GM23338 (cell line): Measurements from ENCODE around the gene UGCG. TPM values are rescaled to one million over a fixed set of nuclear protein-coding genes. Genes with fewer than 3 reads are reported as not detected.
A peak's percentile ranks its signal among the peaks of the same experiment; 100 is the strongest.

Experiments
- ATAC-seq: fragments of 200-7000 bp; cut with Tn5 transposase; 3 replicates; pipeline ENCODE4 v1.9.1; 2020
- DNase-seq: peaks from one replicate; pipeline ENCODE4 v3.0.0-alpha.2; 2015; ENCODE audit warnings: low spot score
- H2AFZ ChIP-seq: fragments of 200-600 bp; sonication (generic); 2 replicates; pipeline ENCODE4 v1.8.0; 2016; ENCODE audit warnings: antibody characterized with exemption, mild to moderate bottlenecking, moderate library complexity
- H3F3A ChIP-seq: fragments of 200-600 bp; sonication (generic); replicated peaks from 2 replicates; pipeline ENCODE4 v1.8.0; 2017; ENCODE audit warnings: antibody characterized with exemption, mixed run types, low read depth
- H3K27ac ChIP-seq: fragments of 200-600 bp; sonication (generic); 2 replicates; pipeline ENCODE4 v1.6.1; 2016; ENCODE audit warnings: low read depth
- H3K27me3 ChIP-seq: fragments of 200-600 bp; sonication (generic); 2 replicates; pipeline ENCODE4 v1.8.0; 2016; ENCODE audit warnings: mild to moderate bottlenecking, mixed run types, moderate library complexity; ENCODE audit not compliant: insufficient read depth
- H3K36me3 ChIP-seq: fragments of 200-600 bp; sonication (generic); 2 replicates; pipeline ENCODE4 v1.8.0; 2016; ENCODE audit warnings: mild to moderate bottlenecking; ENCODE audit not compliant: insufficient read depth
- H3K4me1 ChIP-seq: fragments of 200-600 bp; sonication (generic); 2 replicates; pipeline ENCODE4 v1.8.0; 2016; ENCODE audit warnings: mild to moderate bottlenecking, moderate library complexity; ENCODE audit not compliant: insufficient read depth
- H3K4me2 ChIP-seq: fragments of 200-600 bp; sonication (generic); 2 replicates; pipeline ENCODE4 v1.7.1; 2017; ENCODE audit warnings: mixed run types
- H3K4me3 ChIP-seq: fragments of 200-600 bp; sonication (generic); 2 replicates; pipeline ENCODE4 v1.6.1; 2016; ENCODE audit warnings: mixed run types
- H3K79me2 ChIP-seq: fragments of 200-600 bp; sonication (generic); replicated peaks from 2 replicates; pipeline ENCODE4 v1.8.0; 2017; ENCODE audit warnings: mild to moderate bottlenecking; ENCODE audit not compliant: insufficient read depth
- H3K9me2 ChIP-seq: fragments of 200-600 bp; sonication (generic); 2 replicates; pipeline ENCODE4 v1.8.0; 2017; ENCODE audit not compliant: insufficient read depth
- H4K20me1 ChIP-seq: fragments of 200-600 bp; sonication (generic); replicated peaks from 2 replicates; pipeline ENCODE4 v1.8.0; 2017; ENCODE audit warnings: mild to moderate bottlenecking; ENCODE audit not compliant: insufficient read depth
- H3K27ac Mint-ChIP-seq: 2 replicates; pipeline ENCODE4 v1.8.0; 2020; ENCODE audit warnings: inconsistent platforms, mild to moderate bottlenecking, moderate library complexity, mixed read lengths
- H3K27me3 Mint-ChIP-seq: 3 replicates; pipeline ENCODE4 v1.8.0; 2022; ENCODE audit warnings: low read depth, mild to moderate bottlenecking, moderate library complexity, mixed read lengths, inconsistent platforms; ENCODE audit not compliant: insufficient read depth, poor library complexity
- H3K36me3 Mint-ChIP-seq: 3 replicates; pipeline ENCODE4 v1.8.0; 2021; ENCODE audit warnings: low read depth, mild to moderate bottlenecking, inconsistent platforms, moderate library complexity, mixed read lengths
- H3K4me1 Mint-ChIP-seq: 3 replicates; pipeline ENCODE4 v1.8.0; 2020; ENCODE audit warnings: mild to moderate bottlenecking, inconsistent platforms, mixed read lengths
- H3K4me3 Mint-ChIP-seq: 3 replicates; pipeline ENCODE4 v1.8.0; 2021; ENCODE audit warnings: moderate library complexity, mild to moderate bottlenecking, inconsistent platforms, mixed read lengths
- H3K9me3 Mint-ChIP-seq: 3 replicates; pipeline ENCODE4 v1.8.0; 2020; ENCODE audit warnings: moderate library complexity, mild to moderate bottlenecking, inconsistent platforms, mixed read lengths
- CREB1 ChIP-seq: fragments of 250-450 bp; sonication (Bioruptor Pico); IDR thresholded peaks from 2 replicates; pipeline ENCODE4 v1.5.0; 2020; ENCODE audit warnings: low read depth, mild to moderate bottlenecking, moderate library complexity
- ETS1 ChIP-seq: IDR thresholded peaks from 2 replicates; pipeline ENCODE4 v1.6.1; 2016; ENCODE audit warnings: antibody characterized with exemption
- EZH2 ChIP-seq: fragments of 200-600 bp; sonication (generic); IDR thresholded peaks from one replicate; pipeline ENCODE4 v1.8.0; 2017; ENCODE audit warnings: antibody characterized with exemption, mild to moderate bottlenecking, low read depth; ENCODE audit not compliant: unreplicated experiment
- EZH2phosphoT487 ChIP-seq: fragments of 200-600 bp; sonication (generic); IDR thresholded peaks from one replicate; pipeline ENCODE4 v1.8.1; 2018; ENCODE audit warnings: antibody characterized with exemption; ENCODE audit not compliant: unreplicated experiment
- NANOG ChIP-seq: IDR thresholded peaks from 2 replicates; pipeline ENCODE4 v1.6.1; 2016; ENCODE audit warnings: antibody characterized with exemption, borderline replicate concordance
- POLR2AphosphoS5 ChIP-seq: IDR thresholded peaks from 2 replicates; pipeline ENCODE4 v1.6.1; 2016; ENCODE audit warnings: antibody characterized with exemption, low read depth
- REST ChIP-seq: IDR thresholded peaks from one replicate; pipeline ENCODE4 v1.6.1; 2018; ENCODE audit warnings: antibody characterized with exemption; ENCODE audit not compliant: unreplicated experiment
- STAT1 ChIP-seq: IDR thresholded peaks from one replicate; pipeline ENCODE4 v1.6.1; 2016; ENCODE audit warnings: antibody characterized with exemption; ENCODE audit not compliant: unreplicated experiment
- polyA plus RNA-seq: library from polyadenylated mRNA; unstranded; fragments of >200 nt; fragmentation: Nextera tagmentation; extraction: Ambion mirVana; gene quantifications from 2 replicates; pipeline ENCODE4 v1.2.1, GENCODE V29; 2016
- total RNA-seq: library from RNA; depleted of rRNA; stranded (reverse); fragments of >200 nt; shearing (Covaris generic); gene quantifications from 2 replicates; pipeline ENCODE4 v1.2.3, GENCODE V29; 2014
- TF ChIP-seq, protein P1 (sequence below): fragments of 250-450 bp; sonication (Bioruptor Pico); IDR thresholded peaks from 2 replicates; pipeline ENCODE4 v1.5.0; 2020; ENCODE audit warnings: mild to moderate bottlenecking, moderate library complexity

The UGCG gene
- total and polyA plus RNA-seq, 2 experiments from 2014 or later: 30.4 to 44.9 TPM

DNA sequence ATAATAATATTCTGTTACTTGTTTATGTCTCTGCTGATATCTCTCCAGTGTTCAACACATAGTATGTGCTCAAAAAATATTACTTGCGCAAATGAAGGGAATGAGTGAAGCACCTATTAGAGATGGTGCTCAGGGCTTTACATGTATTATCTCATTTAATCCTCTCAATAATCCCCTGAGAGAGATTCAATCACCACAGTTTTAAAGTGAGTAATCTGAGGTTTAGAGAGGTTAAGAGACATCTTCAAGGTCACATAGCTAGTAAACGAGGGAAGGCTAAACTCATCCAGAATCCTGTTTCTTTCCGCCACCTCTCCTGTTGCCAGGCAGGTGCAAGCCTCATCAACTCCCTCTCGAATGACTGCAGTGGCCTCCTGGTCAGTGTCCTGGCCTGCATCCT, 82.0 kb downstream of the UGCG start (continued):
- TF ChIP-seq REST (no peak), CREB1 (no peak), POLR2AphosphoS5 (no peak)

GRCh38 chr9:111979561-111979960, 82.9 kb downstream of the UGCG start:
- no peaks in the 10 kb centered on the region for H3K9me3 Mint-ChIP-seq
- Histone ChIP-seq H3K4me3 (no peak overlapping the region), H3K4me1 (no peaks in the 10 kb centered on the region), H3K4me2 (no peak overlapping the region), H3K9me2 (no peaks in the 10 kb centered on the region), H2AFZ (no peak overlapping the region), H4K20me1 (no peaks in the 10 kb centered on the region), H3K79me2 (no peaks in the 10 kb centered on the region), H3K27me3 (no peaks in the 10 kb centered on the region), H3K36me3 (no peaks in the 10 kb centered on the region), H3K27ac (no peak overlapping the region), H3F3A (no peaks in the 10 kb centered on the region)
- H3K36me3 Mint-ChIP-seq: no peaks in the 10 kb centered on the region
- H3K27ac Mint-ChIP-seq: no peak overlapping the region
- no peak for ATAC-seq
- DNase-seq: peak; percentile 15
- H3K4me3 Mint-ChIP-seq: no peak overlapping the region
- H3K4me1 Mint-ChIP-seq: no peaks in the 10 kb centered on the region
- TF ChIP-seq EZH2: no peak
- no peaks in the 10 kb centered on the region for H3K27me3 Mint-ChIP-seq

GRCh38 chr9:111980398-111980797, 83.8 kb downstream of the UGCG start:
- H3K36me3 ChIP-seq: no peaks in the 10 kb centered on the region
- no peak overlapping the region for H2AFZ ChIP-seq
- Mint-ChIP-seq H3K9me3 (no peaks in the 10 kb centered on the region), H3K27ac (no peak overlapping the region), H3K27me3 (peaks cover 3% of the 10 kb centered on the region), H3K4me1 (no peaks in the 10 kb centered on the region), H3K4me3 (no peak overlapping the region), H3K36me3 (no peaks in the 10 kb centered on the region; the same call in 2 of the 3 replicates)
- no peaks in the 10 kb centered on the region for H3K79me2 ChIP-seq
- H3K4me2 ChIP-seq: no peak overlapping the region
- H3K27ac ChIP-seq: no peak overlapping the region
- H4K20me1 ChIP-seq: no peaks in the 10 kb centered on the region
- no peaks in the 10 kb centered on the region for H3K9me2 ChIP-seq
- no peak for DNase-seq
- H3F3A ChIP-seq: no peaks in the 10 kb centered on the region
- no peaks in the 10 kb centered on the region for H3K4me1 ChIP-seq
- ATAC-seq: no peak
- H3K27me3 ChIP-seq: no peaks in the 10 kb centered on the region
- no peak overlapping the region for H3K4me3 ChIP-seq
- TF ChIP-seq NANOG (no peak), EZH2phosphoT487 (no peak), STAT1 (no peak), ETS1 (no peak), EZH2 (no peak)
- TF ChIP-seq, protein P1, sequence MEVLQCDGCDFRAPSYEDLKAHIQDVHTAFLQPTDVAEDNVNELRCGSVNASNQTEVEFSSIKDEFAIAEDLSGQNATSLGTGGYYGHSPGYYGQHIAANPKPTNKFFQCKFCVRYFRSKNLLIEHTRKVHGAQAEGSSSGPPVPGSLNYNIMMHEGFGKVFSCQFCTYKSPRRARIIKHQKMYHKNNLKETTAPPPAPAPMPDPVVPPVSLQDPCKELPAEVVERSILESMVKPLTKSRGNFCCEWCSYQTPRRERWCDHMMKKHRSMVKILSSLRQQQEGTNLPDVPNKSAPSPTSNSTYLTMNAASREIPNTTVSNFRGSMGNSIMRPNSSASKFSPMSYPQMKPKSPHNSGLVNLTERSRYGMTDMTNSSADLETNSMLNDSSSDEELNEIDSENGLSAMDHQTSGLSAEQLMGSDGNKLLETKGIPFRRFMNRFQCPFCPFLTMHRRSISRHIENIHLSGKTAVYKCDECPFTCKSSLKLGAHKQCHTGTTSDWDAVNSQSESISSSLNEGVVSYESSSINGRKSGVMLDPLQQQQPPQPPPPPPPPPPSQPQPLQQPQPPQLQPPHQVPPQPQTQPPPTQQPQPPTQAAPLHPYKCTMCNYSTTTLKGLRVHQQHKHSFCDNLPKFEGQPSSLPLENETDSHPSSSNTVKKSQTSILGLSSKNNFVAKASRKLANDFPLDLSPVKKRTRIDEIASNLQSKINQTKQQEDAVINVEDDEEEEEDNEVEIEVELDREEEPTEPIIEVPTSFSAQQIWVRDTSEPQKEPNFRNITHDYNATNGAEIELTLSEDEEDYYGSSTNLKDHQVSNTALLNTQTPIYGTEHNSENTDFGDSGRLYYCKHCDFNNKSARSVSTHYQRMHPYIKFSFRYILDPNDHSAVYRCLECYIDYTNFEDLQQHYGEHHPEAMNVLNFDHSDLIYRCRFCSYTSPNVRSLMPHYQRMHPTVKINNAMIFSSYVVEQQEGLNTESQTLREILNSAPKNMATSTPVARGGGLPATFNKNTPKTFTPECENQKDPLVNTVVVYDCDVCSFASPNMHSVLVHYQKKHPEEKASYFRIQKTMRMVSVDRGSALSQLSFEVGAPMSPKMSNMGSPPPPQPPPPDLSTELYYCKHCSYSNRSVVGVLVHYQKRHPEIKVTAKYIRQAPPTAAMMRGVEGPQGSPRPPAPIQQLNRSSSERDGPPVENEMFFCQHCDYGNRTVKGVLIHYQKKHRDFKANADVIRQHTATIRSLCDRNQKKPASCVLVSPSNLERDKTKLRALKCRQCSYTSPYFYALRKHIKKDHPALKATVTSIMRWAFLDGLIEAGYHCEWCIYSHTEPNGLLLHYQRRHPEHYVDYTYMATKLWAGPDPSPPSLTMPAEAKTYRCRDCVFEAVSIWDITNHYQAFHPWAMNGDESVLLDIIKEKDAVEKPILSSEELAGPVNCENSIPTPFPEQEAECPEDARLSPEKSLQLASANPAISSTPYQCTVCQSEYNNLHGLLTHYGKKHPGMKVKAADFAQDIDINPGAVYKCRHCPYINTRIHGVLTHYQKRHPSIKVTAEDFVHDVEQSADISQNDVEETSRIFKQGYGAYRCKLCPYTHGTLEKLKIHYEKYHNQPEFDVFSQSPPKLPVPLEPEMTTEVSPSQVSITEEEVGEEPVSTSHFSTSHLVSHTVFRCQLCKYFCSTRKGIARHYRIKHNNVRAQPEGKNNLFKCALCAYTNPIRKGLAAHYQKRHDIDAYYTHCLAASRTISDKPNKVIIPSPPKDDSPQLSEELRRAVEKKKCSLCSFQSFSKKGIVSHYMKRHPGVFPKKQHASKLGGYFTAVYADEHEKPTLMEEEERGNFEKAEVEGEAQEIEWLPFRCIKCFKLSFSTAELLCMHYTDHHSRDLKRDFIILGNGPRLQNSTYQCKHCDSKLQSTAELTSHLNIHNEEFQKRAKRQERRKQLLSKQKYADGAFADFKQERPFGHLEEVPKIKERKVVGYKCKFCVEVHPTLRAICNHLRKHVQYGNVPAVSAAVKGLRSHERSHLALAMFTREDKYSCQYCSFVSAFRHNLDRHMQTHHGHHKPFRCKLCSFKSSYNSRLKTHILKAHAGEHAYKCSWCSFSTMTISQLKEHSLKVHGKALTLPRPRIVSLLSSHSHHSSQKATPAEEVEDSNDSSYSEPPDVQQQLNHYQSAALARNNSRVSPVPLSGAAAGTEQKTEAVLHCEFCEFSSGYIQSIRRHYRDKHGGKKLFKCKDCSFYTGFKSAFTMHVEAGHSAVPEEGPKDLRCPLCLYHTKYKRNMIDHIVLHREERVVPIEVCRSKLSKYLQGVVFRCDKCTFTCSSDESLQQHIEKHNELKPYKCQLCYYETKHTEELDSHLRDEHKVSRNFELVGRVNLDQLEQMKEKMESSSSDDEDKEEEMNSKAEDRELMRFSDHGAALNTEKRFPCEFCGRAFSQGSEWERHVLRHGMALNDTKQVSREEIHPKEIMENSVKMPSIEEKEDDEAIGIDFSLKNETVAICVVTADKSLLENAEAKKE (CRISPR knock-in tag): no peak
